IMR-90 (cell line): Measurements from ENCODE around the gene CHST5. TPM values are rescaled to one million over a fixed set of nuclear protein-coding genes. Genes with fewer than 3 reads are reported as not detected.

Experiments
- ATAC-seq: fragments of 200-7000 bp; cut with Tn5 transposase; 2 replicates; pipeline ENCODE4 v1.9.1; 2020; ENCODE audit warnings: low read depth, mild to moderate bottlenecking, moderate library complexity
- BruUV-seq: library from RNA; stranded (reverse); fragments of 400-500 nt; replicated peaks from 2 replicates; lab custom pipeline; 2021; lab: Mats Ljungman, UMichigan
- CTCF ChIA-PET: fragments of 300-600 bp; formaldehyde crosslinking; extraction: SDS; loops from one replicate; lab custom pipeline; 2021; ENCODE audit warnings: antibody characterized with exemption; lab: Yijun Ruan, JAX
- POLR2A ChIA-PET: fragments of 300-600 bp; sonication (Branson Sonifier 250); formaldehyde crosslinking; loops from one replicate; lab custom pipeline; 2022; ENCODE audit warnings: antibody characterized with exemption; ENCODE audit not compliant: unreplicated experiment; lab: Charles Lee
- DNase-seq: peaks from one replicate; pipeline ENCODE4 v3.0.0; 2013
- H2AFZ ChIP-seq: replicated peaks from 2 replicates; pipeline ENCODE3; 2013; ENCODE audit warnings: low read length, mild to moderate bottlenecking; ENCODE audit not compliant: poor library complexity
- H2AK5ac ChIP-seq: 2 replicates; pipeline ENCODE4 v1.6.1; 2013; ENCODE audit warnings: low read depth, low read length, inconsistent platforms
- H2AK9ac ChIP-seq: replicated peaks from 2 replicates; pipeline ENCODE3; 2013; ENCODE audit warnings: mild to moderate bottlenecking, low read depth, low read length, moderate library complexity; ENCODE audit not compliant: poor library complexity
- H2BK120ac ChIP-seq: 2 replicates; pipeline ENCODE4 v1.6.1; 2013; ENCODE audit warnings: low read depth, low read length, inconsistent platforms
- H2BK15ac ChIP-seq: 3 replicates; pipeline ENCODE4 v1.6.1; 2013; ENCODE audit warnings: low read depth, low read length, inconsistent platforms
- H2BK20ac ChIP-seq: 2 replicates; pipeline ENCODE4 v1.6.1; 2013; ENCODE audit warnings: low read depth, mild to moderate bottlenecking, inconsistent platforms, low read length, moderate library complexity
- H2BK5ac ChIP-seq: 2 replicates; pipeline ENCODE4 v1.6.1; 2013; ENCODE audit warnings: mild to moderate bottlenecking, low read depth, low read length, inconsistent platforms; ENCODE audit not compliant: poor library complexity, severe bottlenecking
- H3K14ac ChIP-seq: replicated peaks from 2 replicates; pipeline ENCODE4 v1.6.1; 2013; ENCODE audit warnings: low read depth, low read length, inconsistent platforms
- H3K18ac ChIP-seq: 2 replicates; pipeline ENCODE4 v1.6.1; 2013; ENCODE audit warnings: low read depth, low read length, control low read depth
- H3K23ac ChIP-seq: 2 replicates; pipeline ENCODE4 v1.6.1; 2013; ENCODE audit warnings: low read depth, low read length, inconsistent platforms
- H3K27ac ChIP-seq: 2 replicates; pipeline ENCODE4 v1.5.1; 2013; ENCODE audit warnings: mild to moderate bottlenecking, control low read depth, low read length; ENCODE audit not compliant: insufficient read depth
- H3K27me3 ChIP-seq: 2 replicates; pipeline ENCODE4 v1.6.1; 2013; ENCODE audit warnings: low read length; ENCODE audit not compliant: control insufficient read depth, insufficient read depth
- H3K36me3 ChIP-seq: 2 replicates; pipeline ENCODE4 v1.6.1; 2013; ENCODE audit warnings: low read length, mixed read lengths; ENCODE audit not compliant: control insufficient read depth, insufficient read depth
- H3K4ac ChIP-seq: 2 replicates; pipeline ENCODE4 v1.6.1; 2013; ENCODE audit warnings: low read depth, low read length, inconsistent platforms
- H3K4me1 ChIP-seq: 2 replicates; pipeline ENCODE4 v1.6.1; 2013; ENCODE audit warnings: low read length, mixed read lengths; ENCODE audit not compliant: control insufficient read depth, insufficient read depth
- H3K4me2 ChIP-seq: 2 replicates; pipeline ENCODE4 v1.6.1; 2013; ENCODE audit warnings: low read depth, mild to moderate bottlenecking, control low read depth, low read length, moderate library complexity
- H3K4me3 ChIP-seq: 2 replicates; pipeline ENCODE4 v1.5.1; 2013; ENCODE audit warnings: low read depth, mild to moderate bottlenecking, control low read depth, low read length, moderate library complexity; ENCODE audit not compliant: insufficient read depth
- H3K56ac ChIP-seq: 2 replicates; pipeline ENCODE4 v1.6.1; 2013; ENCODE audit warnings: low read length, inconsistent platforms; ENCODE audit not compliant: insufficient read depth; ENCODE audit errors: extremely low read depth
- H3K79me1 ChIP-seq, 2 experiments: 2 replicates each; pipeline ENCODE4 v1.6.1; 2013; ENCODE audit warnings: low read length in 2 of 2, inconsistent platforms in 1 of 2, low read depth in 1 of 2
- H3K9ac ChIP-seq: 2 replicates; pipeline ENCODE4 v1.6.1; 2013; ENCODE audit warnings: low read depth, low read length, control low read depth
- H3K9me1 ChIP-seq: 2 replicates; pipeline ENCODE4 v1.6.1; 2013; ENCODE audit warnings: low read length, inconsistent platforms; ENCODE audit not compliant: insufficient read depth
- H3K9me3 ChIP-seq: 2 replicates; pipeline ENCODE4 v1.6.1; 2013; ENCODE audit warnings: low read length; ENCODE audit not compliant: control insufficient read depth, insufficient read depth
- H4K20me1 ChIP-seq: 2 replicates; pipeline ENCODE4 v1.6.1; 2013; ENCODE audit warnings: low read length, inconsistent platforms; ENCODE audit not compliant: insufficient read depth
- H4K5ac ChIP-seq: 2 replicates; pipeline ENCODE4 v1.6.1; 2013; ENCODE audit warnings: mild to moderate bottlenecking, low read depth, low read length, control low read depth
- H4K8ac ChIP-seq, 2 experiments: 2 replicates each; pipeline ENCODE4 v1.6.1; 2013; ENCODE audit warnings: low read depth in 2 of 2, low read length in 2 of 2, control low read depth in 1 of 2, inconsistent platforms in 1 of 2
- H4K91ac ChIP-seq: 2 replicates; pipeline ENCODE4 v1.6.1; 2013; ENCODE audit warnings: low read depth, low read length, inconsistent platforms; ENCODE audit not compliant: insufficient read depth
- CEBPB ChIP-seq: IDR thresholded peaks from 2 replicates; pipeline ENCODE4 v1.6.1; 2012; ENCODE audit warnings: low read depth, low read length, improper control_type of control experiment
- ELK1 ChIP-seq: fragments of 150-350 bp; IDR thresholded peaks from 2 replicates; pipeline ENCODE4 v1.6.1; 2016; ENCODE audit warnings: low read depth, mild to moderate bottlenecking, low read length, moderate library complexity, borderline replicate concordance
- FOS ChIP-seq: fragments of 150-350 bp; IDR thresholded peaks from 2 replicates; pipeline ENCODE4 v1.6.1; 2016; ENCODE audit warnings: low read depth, low read length
- MXI1 ChIP-seq: IDR thresholded peaks from 2 replicates; pipeline ENCODE4 v1.6.1; 2012; ENCODE audit warnings: low read depth, mild to moderate bottlenecking, low read length, moderate library complexity, borderline replicate concordance
- NFE2L2 ChIP-seq: fragments of 150-350 bp; IDR thresholded peaks from 2 replicates; pipeline ENCODE4 v1.6.1; 2016; ENCODE audit warnings: low read depth, mild to moderate bottlenecking, low read length
- POLR2A ChIP-seq: IDR thresholded peaks from 2 replicates; pipeline ENCODE4 v1.6.1; 2012; ENCODE audit warnings: mild to moderate bottlenecking, low read depth, low read length
- RFX5 ChIP-seq: IDR thresholded peaks from 2 replicates; pipeline ENCODE4 v1.8.0; 2012; ENCODE audit warnings: low read depth, mild to moderate bottlenecking, low read length, moderate library complexity
- WGBS, 2 experiments: methylation state at CpG; one replicate each; pipeline versions ENCODE4 v1.1.5 to v1.1.7; 2013; ENCODE audit warnings: missing lambda C conversion rate in 2 of 2; ENCODE audit not compliant: insufficient read length in 1 of 2; ENCODE audit errors: extremely low coverage in 2 of 2; 5-methylcytosine and 5-hydroxymethylcytosine counted together
- dilution Hi-C: fragments of 300-500 bp; cut with HindIII; formaldehyde crosslinking; loops from one replicate; pipeline ENCODE4 v1.14.3; 2018; ENCODE audit warnings: low sequenced_read_pairs; ENCODE audit not compliant: unreplicated experiment
- in situ Hi-C: fragments of 300-500 bp; cut with MboI; formaldehyde crosslinking; loops from 3 replicates; pipeline ENCODE4 v1.14.3; 2019; ENCODE audit warnings: low sequenced_read_pairs, inconsistent platforms, mixed read lengths
- intact Hi-C: fragments of 100-400 bp; cut with micrococcal nuclease; formaldehyde crosslinking; loops from 2 replicates; pipeline ENCODE4 v1.10.0; 2022
- polyA plus RNA-seq, 3 experiments: library from polyadenylated mRNA; depleted of rRNA; stranded (reverse); fragments of >200 nt; gene quantifications; 2 replicates each; pipeline ENCODE4 v1.2.3, GENCODE V29; 2012; ENCODE audit warnings: low replicate concordance in 1 of 3
- total RNA-seq: library from RNA; depleted of rRNA; stranded (reverse); fragments of >200 nt; gene quantifications from 2 replicates; pipeline ENCODE4 v1.2.3, GENCODE V29; 2012

CHST5 gene
- total and polyA plus RNA-seq, 2 of the 4 experiments (the other 2 are of a cell fraction), result not detected

GRCh38 chr16:75556431-75556950, 20.6 kb upstream of the CHST5 start (continued):
- TF ChIP-seq NFE2L2, result no peak
- TF ChIP-seq CEBPB, result no peak
- TF ChIP-seq FOS, result no peak

- Histone ChIP-seq H3K9me1 (peaks cover 8% of the 10 kb centered on the region), H3K56ac (peak within 1 kb of the TSS; percentile 28), H2AK9ac (peak within 1 kb of the TSS; percentile 85), H2BK15ac (peak within 1 kb of the TSS; percentile 57; the same call in 2 of the 3 replicates), H2BK120ac (no peak within 1 kb of the TSS), H3K79me1 (0 out of 4 replicates have a peak, but pooled peaks cover 0 to 2% of the 10 kb centered on the region in 2 experiments), H3K4me1 (peaks cover 5% of the 10 kb centered on the region; the same call in 1 of the 2 replicates), H4K5ac (peak within 1 kb of the TSS; percentile 88), H4K91ac (no peak within 1 kb of the TSS; the same call in 1 of the 2 replicates), H3K23ac (peak within 1 kb of the TSS; percentile 62), H2AK5ac (no peak within 1 kb of the TSS), H2AFZ (peak within 1 kb of the TSS; percentile 98), H4K8ac (peak within 1 kb of the TSS; percentile 82 to 86), H4K20me1 (no peaks in the 10 kb centered on the region), H3K14ac (peak within 1 kb of the TSS; percentile 75; the same call in 1 of the 2 replicates), H3K18ac (0 out of 2 replicates have a peak within 1 kb of the TSS, but pooled peaks have one; percentile 30), H3K27me3 (peaks cover 7% of the 10 kb centered on the region), H3K4me2 (peak within 1 kb of the TSS; percentile 89), H3K9ac (peak within 1 kb of the TSS; percentile 47), H3K9me3 (no peaks in the 10 kb centered on the region), H3K4me3 (peak within 1 kb of the TSS; percentile 46), H2BK20ac (no peak within 1 kb of the TSS), H2BK5ac (peak within 1 kb of the TSS; percentile 53), H3K36me3 (no peaks in the 10 kb centered on the region), H3K27ac (peak within 1 kb of the TSS; percentile 24; the same call in 1 of the 2 replicates), H3K4ac (peak within 1 kb of the TSS; percentile 56; the same call in 1 of the 2 replicates)
- dilution Hi-C loops, result no loop called here
- CTCF ChIA-PET, result interaction anchor here (0.6 kb wide), 2 partner anchors 40 to 42 kb away, joined by 3 to 4 read pairs; no protein-coding TSS in a partner anchor
- BruUV-seq, result no TSS peak
- in situ Hi-C loops, result no loop called here
- TF ChIP-seq ELK1, result no peak
- TF ChIP-seq MXI1, result peak; percentile 94; the same call in 1 of the 2 replicates
- peak; percentile 17; the same call in 1 of the 2 replicates for TF ChIP-seq CEBPB
- peak; percentile 75 for TF ChIP-seq RFX5
- no peak; the same call in 1 of the 2 replicates for TF ChIP-seq POLR2A
- ATAC-seq, result peak; percentile 93
- POLR2A ChIA-PET, result interaction anchor here (0.5 kb wide), 1 partner anchor 189 kb away, joined by 3 read pairs; no protein-coding TSS in a partner anchor
- WGBS, 2 experiments, result 1% methylated on average over 52 of the region's 75 CpGs; no CpG with 5 or more reads in 1 of the 2 experiments
- DNase-seq, result peak; percentile 89
- intact Hi-C loops, result loop anchor here (5.0 kb wide), 1 partner anchor 94 kb away; the partner anchor contains the start of gene TMEM170A
These were observed 20.0 kb upstream of the CHST5 start, which contains the start of gene TMEM231 for GRCh38 chr16:75555707-75556430. Gene TMEM231, minus strand, starts transcription at chr16:75556252. Its CDS starts 43 bp downstream, at chr16:75556209.
